Left hindlimb (tissue), 1 donor: ENCODE measurements around the gene SHROOM3.

Experiments
- DNase-seq: peaks from one replicate; pipeline ENCODE4 v3.0.0-alpha.2; 2018

Gene SHROOM3

GRCh38 chr4:76792418-76792817 is 357.4 kb downstream of the SHROOM3 start:
- DNase-seq = no peak

- no peak for DNase-seq
Measured at GRCh38 chr4:76795243-76795642, 360.2 kb downstream of the SHROOM3 start.

GRCh38 chr4:76799140-76799539 is 364.1 kb downstream of the SHROOM3 start:
- no peak for DNase-seq

GRCh38 chr4:76799718-76800117 is 364.7 kb downstream of the SHROOM3 start:
- no peak for DNase-seq

GRCh38 chr4:76800902-76801301 is 365.9 kb downstream of the SHROOM3 start:
- no peak for DNase-seq

- DNase-seq = peak; percentile 42
Measured at GRCh38 chr4:76801621-76802235, 366.7 kb downstream of the SHROOM3 start.

GRCh38 chr4:76802236-76803021 is 367.4 kb downstream of the SHROOM3 start:
- peak; percentile 47 for DNase-seq

- DNase-seq = peak; percentile 47
Measured at GRCh38 chr4:76803522-76803921, 368.5 kb downstream of the SHROOM3 start.

GRCh38 chr4:76804096-76804495 is 369.1 kb downstream of the SHROOM3 start:
- no peak for DNase-seq

- DNase-seq = no peak
Measured at GRCh38 chr4:76806346-76806745, 371.3 kb downstream of the SHROOM3 start.

- DNase-seq = no peak
Measured at GRCh38 chr4:76806757-76807156, 371.7 kb downstream of the SHROOM3 start.

GRCh38 chr4:76809594-76810305 is 374.7 kb downstream of the SHROOM3 start:
- DNase-seq = no peak

GRCh38 chr4:76811604-76812412 is 376.8 kb downstream of the SHROOM3 start:
- peak; percentile 82 for DNase-seq

- DNase-seq = no peak
Measured at GRCh38 chr4:76813070-76813469, 378.0 kb downstream of the SHROOM3 start.

- DNase-seq = no peak
Measured at GRCh38 chr4:76821641-76822040, 386.6 kb downstream of the SHROOM3 start.

- no peak for DNase-seq
Measured at GRCh38 chr4:76822303-76822702, 387.3 kb downstream of the SHROOM3 start.

GRCh38 chr4:76823495-76823894 is 388.5 kb downstream of the SHROOM3 start:
- no peak for DNase-seq

GRCh38 chr4:76830612-76830963 is 395.6 kb downstream of the SHROOM3 start:
- DNase-seq = no peak

GRCh38 chr4:76830964-76831703 is 396.1 kb downstream of the SHROOM3 start:
- peak; percentile 47 for DNase-seq

- no peak for DNase-seq
Measured at GRCh38 chr4:76831711-76832373, 396.8 kb downstream of the SHROOM3 start.
